RCC 7860 (cell line): Measurements from ENCODE around the gene NUBPL.
"Not testable (repeated sequence)": the region's sequence is repeated elsewhere in the genome, so short reads cannot be mapped to it uniquely, and the experiment has no call there.

Source experiments
- DNase-seq: peaks from one replicate; pipeline ENCODE4 v3.0.0-alpha.2; 2015; ENCODE audit warnings: low spot score
- FAIRE-seq: peaks from 2 replicates; lab custom pipeline; 2012; peaks lifted over from hg19 to GRCh38; lab: Jason Lieb, UNC

NUBPL gene

GRCh38 chr14:31660728-31661127 lies 99.5 kb downstream of the NUBPL start:
- no peak for FAIRE-seq
- no peak for DNase-seq

- FAIRE-seq, result no peak
- no peak for DNase-seq
Measured at GRCh38 chr14:31668348-31668747, 107.1 kb downstream of the NUBPL start.

- FAIRE-seq, result no peak
- DNase-seq, result no peak
Measured at GRCh38 chr14:31672709-31673108, 111.5 kb downstream of the NUBPL start.

GRCh38 chr14:31677052-31677451 lies 115.8 kb downstream of the NUBPL start:
- FAIRE-seq (no peak), DNase-seq (no peak)

GRCh38 chr14:31677630-31678029 lies 116.4 kb downstream of the NUBPL start:
- DNase-seq (no peak), FAIRE-seq (no peak)

- FAIRE-seq (no peak), DNase-seq (no peak)
Measured at GRCh38 chr14:31678421-31679249, 117.4 kb downstream of the NUBPL start.

GRCh38 chr14:31682768-31683167 lies 121.6 kb downstream of the NUBPL start:
- FAIRE-seq (no peak), DNase-seq (no peak)

GRCh38 chr14:31687726-31688125 lies 126.5 kb downstream of the NUBPL start:
- FAIRE-seq (no peak), DNase-seq (no peak)

- no peak for DNase-seq
- FAIRE-seq, result no peak
Measured at GRCh38 chr14:31690056-31690455, 128.9 kb downstream of the NUBPL start.

GRCh38 chr14:31692376-31692781 lies 131.2 kb downstream of the NUBPL start:
- FAIRE-seq, result no peak
- DNase-seq, result no peak

- DNase-seq, result no peak
- no peak for FAIRE-seq
Measured at GRCh38 chr14:31696378-31696777, 135.2 kb downstream of the NUBPL start.

GRCh38 chr14:31699809-31700208 lies 138.6 kb downstream of the NUBPL start:
- no peak for FAIRE-seq
- DNase-seq, result no peak

- no peak for FAIRE-seq
Measured at GRCh38 chr14:31700282-31701074, 139.3 kb downstream of the NUBPL start.

GRCh38 chr14:31702130-31702529 lies 140.9 kb downstream of the NUBPL start:
- DNase-seq, result no peak
- FAIRE-seq, result no peak

More at GRCh38 chr14:31700282-31701074, 139.3 kb downstream of the NUBPL start:
- DNase-seq, result no peak

GRCh38 chr14:31703056-31703455 lies 141.9 kb downstream of the NUBPL start:
- DNase-seq, result no peak
- FAIRE-seq, result no peak

- FAIRE-seq (no peak), DNase-seq (no peak)
Measured at GRCh38 chr14:31705731-31706130, 144.5 kb downstream of the NUBPL start.

- FAIRE-seq, DNase-seq: not testable (repeated sequence)
Measured at GRCh38 chr14:31708661-31709060, 147.5 kb downstream of the NUBPL start.

- DNase-seq, result no peak
- FAIRE-seq, result no peak
Measured at GRCh38 chr14:31712244-31713127, 151.3 kb downstream of the NUBPL start.

- FAIRE-seq (no peak), DNase-seq (no peak)
Measured at GRCh38 chr14:31716208-31716607, 155.0 kb downstream of the NUBPL start.

- FAIRE-seq (no peak), DNase-seq (no peak)
Measured at GRCh38 chr14:31717294-31718085, 156.3 kb downstream of the NUBPL start.
